IMR-90 (cell line): ENCODE results near the gene TRIM2.

ENCODE experiments used
- BHLHE40 ChIP-seq: fragments of 150-350 bp; IDR thresholded peaks from 2 replicates; pipeline ENCODE4 v1.6.1; 2016; ENCODE audit warnings: mild to moderate bottlenecking, low read depth, low read length
- CEBPB ChIP-seq: IDR thresholded peaks from 2 replicates; pipeline ENCODE4 v1.6.1; 2012; ENCODE audit warnings: low read depth, low read length, improper control_type of control experiment
- CHD1 ChIP-seq: IDR thresholded peaks from 2 replicates; pipeline ENCODE4 v1.6.1; 2012; ENCODE audit warnings: low read depth, low read length, improper control_type of control experiment
- FOS ChIP-seq: fragments of 150-350 bp; IDR thresholded peaks from 2 replicates; pipeline ENCODE4 v1.6.1; 2016; ENCODE audit warnings: low read depth, low read length
- MAFK ChIP-seq: IDR thresholded peaks from 2 replicates; pipeline ENCODE4 v1.6.1; 2012; ENCODE audit warnings: low read depth, low read length, improper control_type of control experiment
- NFE2L2 ChIP-seq: fragments of 150-350 bp; IDR thresholded peaks from 2 replicates; pipeline ENCODE4 v1.6.1; 2016; ENCODE audit warnings: low read depth, mild to moderate bottlenecking, low read length
- POLR2A ChIP-seq: IDR thresholded peaks from 2 replicates; pipeline ENCODE4 v1.6.1; 2012; ENCODE audit warnings: mild to moderate bottlenecking, low read depth, low read length
- RAD21 ChIP-seq: IDR thresholded peaks from 2 replicates; pipeline ENCODE4 v1.6.1; 2012; ENCODE audit warnings: low read length, improper control_type of control experiment
- RCOR1 ChIP-seq: IDR thresholded peaks from 2 replicates; pipeline ENCODE4 v1.6.1; 2012; ENCODE audit warnings: mild to moderate bottlenecking, low read length, improper control_type of control experiment; ENCODE audit not compliant: insufficient replicate concordance
- RFX5 ChIP-seq: IDR thresholded peaks from 2 replicates; pipeline ENCODE4 v1.8.0; 2012; ENCODE audit warnings: low read depth, mild to moderate bottlenecking, low read length, moderate library complexity
- SMC3 ChIP-seq: fragments of 150-350 bp; IDR thresholded peaks from 2 replicates; pipeline ENCODE4 v1.6.1; 2016; ENCODE audit warnings: low read depth, mild to moderate bottlenecking, antibody characterized with exemption, low read length, moderate library complexity
- USF2 ChIP-seq: fragments of 150-350 bp; IDR thresholded peaks from 2 replicates; pipeline ENCODE4 v1.6.1; 2017; ENCODE audit warnings: mild to moderate bottlenecking, antibody characterized with exemption, low read length, low read depth
- TF ChIP-seq, protein P1 (sequence below): conservative IDR thresholded peaks from 2 replicates; pipeline ENCODE4 v1.5.1; 2012; ENCODE audit warnings: mild to moderate bottlenecking, low read depth, low read length, improper control_type of control experiment
- TF ChIP-seq, protein P2 (sequence below): fragments of 150-350 bp; IDR thresholded peaks from 2 replicates; pipeline ENCODE4 v1.6.1; 2016; ENCODE audit warnings: low read depth, mild to moderate bottlenecking, low read length, moderate library complexity, borderline replicate concordance

DNA sequence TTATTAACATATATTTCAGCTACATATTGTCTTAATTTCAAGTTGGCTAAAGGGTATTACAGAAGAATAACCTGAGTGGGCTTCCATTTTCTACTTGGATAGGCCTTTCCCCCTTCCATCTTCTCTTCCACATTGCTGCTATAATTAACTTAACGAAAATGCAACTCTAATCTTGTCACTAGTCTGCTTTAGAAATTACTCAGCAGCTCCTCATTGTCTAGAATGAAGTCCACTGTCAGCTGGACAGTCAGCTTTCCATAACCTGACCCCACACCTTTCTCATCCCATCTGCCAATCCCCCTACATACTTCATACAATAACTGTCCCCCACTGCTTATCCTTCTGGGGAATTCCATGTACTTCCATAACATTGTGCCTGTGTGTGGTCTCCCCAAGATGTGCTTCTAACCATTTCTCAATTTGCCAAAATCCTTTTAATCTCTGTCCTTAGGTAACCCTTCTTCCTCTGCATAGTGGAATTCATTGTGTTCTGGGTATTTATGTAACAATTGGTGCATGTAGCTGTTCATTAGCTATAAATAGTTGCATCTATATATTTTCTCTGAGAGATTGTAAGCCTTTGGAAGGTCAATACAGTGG lies 145.1 kb downstream of the TRIM2 start:
- TF ChIP-seq POLR2A, result no peak
- TF ChIP-seq, protein P1, sequence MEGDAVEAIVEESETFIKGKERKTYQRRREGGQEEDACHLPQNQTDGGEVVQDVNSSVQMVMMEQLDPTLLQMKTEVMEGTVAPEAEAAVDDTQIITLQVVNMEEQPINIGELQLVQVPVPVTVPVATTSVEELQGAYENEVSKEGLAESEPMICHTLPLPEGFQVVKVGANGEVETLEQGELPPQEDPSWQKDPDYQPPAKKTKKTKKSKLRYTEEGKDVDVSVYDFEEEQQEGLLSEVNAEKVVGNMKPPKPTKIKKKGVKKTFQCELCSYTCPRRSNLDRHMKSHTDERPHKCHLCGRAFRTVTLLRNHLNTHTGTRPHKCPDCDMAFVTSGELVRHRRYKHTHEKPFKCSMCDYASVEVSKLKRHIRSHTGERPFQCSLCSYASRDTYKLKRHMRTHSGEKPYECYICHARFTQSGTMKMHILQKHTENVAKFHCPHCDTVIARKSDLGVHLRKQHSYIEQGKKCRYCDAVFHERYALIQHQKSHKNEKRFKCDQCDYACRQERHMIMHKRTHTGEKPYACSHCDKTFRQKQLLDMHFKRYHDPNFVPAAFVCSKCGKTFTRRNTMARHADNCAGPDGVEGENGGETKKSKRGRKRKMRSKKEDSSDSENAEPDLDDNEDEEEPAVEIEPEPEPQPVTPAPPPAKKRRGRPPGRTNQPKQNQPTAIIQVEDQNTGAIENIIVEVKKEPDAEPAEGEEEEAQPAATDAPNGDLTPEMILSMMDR, result no peak
- TF ChIP-seq RCOR1, result no peak
- no peak for TF ChIP-seq USF2
- TF ChIP-seq RAD21, result no peak
- TF ChIP-seq SMC3, result no peak
- TF ChIP-seq CEBPB, result no peak
- no peak for TF ChIP-seq BHLHE40
- TF ChIP-seq RFX5, result no peak
- TF ChIP-seq MAFK, result no peak
- no peak for TF ChIP-seq FOS
- TF ChIP-seq NFE2L2, result no peak
- TF ChIP-seq, protein P2, sequence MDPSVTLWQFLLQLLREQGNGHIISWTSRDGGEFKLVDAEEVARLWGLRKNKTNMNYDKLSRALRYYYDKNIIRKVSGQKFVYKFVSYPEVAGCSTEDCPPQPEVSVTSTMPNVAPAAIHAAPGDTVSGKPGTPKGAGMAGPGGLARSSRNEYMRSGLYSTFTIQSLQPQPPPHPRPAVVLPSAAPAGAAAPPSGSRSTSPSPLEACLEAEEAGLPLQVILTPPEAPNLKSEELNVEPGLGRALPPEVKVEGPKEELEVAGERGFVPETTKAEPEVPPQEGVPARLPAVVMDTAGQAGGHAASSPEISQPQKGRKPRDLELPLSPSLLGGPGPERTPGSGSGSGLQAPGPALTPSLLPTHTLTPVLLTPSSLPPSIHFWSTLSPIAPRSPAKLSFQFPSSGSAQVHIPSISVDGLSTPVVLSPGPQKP, result no peak
- TF ChIP-seq CHD1, result no peak
